Smooth muscle cell (in vitro differentiated cells): Measurements from ENCODE around the gene MROH2A. TPM values are rescaled to one million over a fixed set of nuclear protein-coding genes. Genes with fewer than 3 reads are reported as not detected.

Experiments used
- DNase-seq: peaks from one replicate; lab custom pipeline; 2025; ENCODE audit not compliant: unreplicated experiment; lab: John Stamatoyannopoulos, UW
- H2AFZ ChIP-seq: fragments of 200-600 bp; sonication (generic); 2 replicates; pipeline ENCODE4 v1.6.0; 2016; ENCODE audit warnings: antibody characterized with exemption, low read depth, mild to moderate bottlenecking
- H3F3A ChIP-seq: fragments of 200-600 bp; sonication (generic); 2 replicates; pipeline ENCODE4 v1.6.0; 2017; ENCODE audit warnings: antibody characterized with exemption, low read depth
- H3K27ac ChIP-seq: fragments of 200-600 bp; sonication (generic); 2 replicates; pipeline ENCODE4 v1.5.1; 2016; ENCODE audit warnings: low read depth, mild to moderate bottlenecking
- H3K27me3 ChIP-seq: fragments of 200-600 bp; sonication (generic); 2 replicates; pipeline ENCODE4 v1.6.1; 2016; ENCODE audit warnings: low read depth, mild to moderate bottlenecking
- H3K36me3 ChIP-seq: fragments of 200-600 bp; sonication (generic); 2 replicates; pipeline ENCODE4 v1.5.1; 2016; ENCODE audit warnings: low read depth
- H3K4me1 ChIP-seq: fragments of 200-600 bp; sonication (generic); 2 replicates; pipeline ENCODE4 v1.5.1; 2016; ENCODE audit warnings: low read depth
- H3K4me2 ChIP-seq: fragments of 200-600 bp; sonication (generic); 2 replicates; pipeline ENCODE4 v1.6.0; 2016; ENCODE audit warnings: mild to moderate bottlenecking
- H3K4me3 ChIP-seq: fragments of 200-600 bp; sonication (generic); 2 replicates; pipeline ENCODE4 v1.5.1; 2016; ENCODE audit warnings: mild to moderate bottlenecking
- H3K79me2 ChIP-seq: fragments of 200-600 bp; sonication (generic); 2 replicates; pipeline ENCODE4 v1.6.0; 2016; ENCODE audit warnings: low read depth, mild to moderate bottlenecking
- H3K9ac ChIP-seq: fragments of 200-600 bp; sonication (generic); 2 replicates; pipeline ENCODE4 v1.6.0; 2016; ENCODE audit warnings: low read depth
- H3K9me3 ChIP-seq: fragments of 200-600 bp; sonication (generic); replicated peaks from 2 replicates; pipeline ENCODE4 v1.5.1; 2016; ENCODE audit warnings: low read depth
- H4K20me1 ChIP-seq: fragments of 200-600 bp; sonication (generic); 2 replicates; pipeline ENCODE4 v1.6.0; 2016; ENCODE audit warnings: low read depth
- WGBS: methylation state at CpG from one replicate; pipeline ENCODE4 v1.1.7; 2016; ENCODE audit warnings: low lambda C conversion rate; 5-methylcytosine and 5-hydroxymethylcytosine counted together
- polyA plus RNA-seq: library from polyadenylated mRNA; unstranded; fragments of >200 nt; fragmentation: Nextera tagmentation; extraction: Ambion mirVana; gene quantifications from 2 replicates; pipeline ENCODE4 v1.2.1, GENCODE V29; 2016
- total RNA-seq: library from RNA; depleted of rRNA; stranded (reverse); fragments of >200 nt; gene quantifications from 2 replicates; pipeline ENCODE4 v1.2.3, GENCODE V29; 2014
- TF ChIP-seq, protein P1 (sequence below): fragments of 200-600 bp; sonication (generic); IDR thresholded peaks from 2 replicates; pipeline ENCODE4 v1.5.1; 2017; ENCODE audit warnings: borderline replicate concordance, mild to moderate bottlenecking, antibody characterized with exemption; ENCODE audit not compliant: insufficient read depth, poor library complexity, severe bottlenecking

MROH2A gene
- total and polyA plus RNA-seq, 2 experiments from 2014 or later: not detected

DNA sequence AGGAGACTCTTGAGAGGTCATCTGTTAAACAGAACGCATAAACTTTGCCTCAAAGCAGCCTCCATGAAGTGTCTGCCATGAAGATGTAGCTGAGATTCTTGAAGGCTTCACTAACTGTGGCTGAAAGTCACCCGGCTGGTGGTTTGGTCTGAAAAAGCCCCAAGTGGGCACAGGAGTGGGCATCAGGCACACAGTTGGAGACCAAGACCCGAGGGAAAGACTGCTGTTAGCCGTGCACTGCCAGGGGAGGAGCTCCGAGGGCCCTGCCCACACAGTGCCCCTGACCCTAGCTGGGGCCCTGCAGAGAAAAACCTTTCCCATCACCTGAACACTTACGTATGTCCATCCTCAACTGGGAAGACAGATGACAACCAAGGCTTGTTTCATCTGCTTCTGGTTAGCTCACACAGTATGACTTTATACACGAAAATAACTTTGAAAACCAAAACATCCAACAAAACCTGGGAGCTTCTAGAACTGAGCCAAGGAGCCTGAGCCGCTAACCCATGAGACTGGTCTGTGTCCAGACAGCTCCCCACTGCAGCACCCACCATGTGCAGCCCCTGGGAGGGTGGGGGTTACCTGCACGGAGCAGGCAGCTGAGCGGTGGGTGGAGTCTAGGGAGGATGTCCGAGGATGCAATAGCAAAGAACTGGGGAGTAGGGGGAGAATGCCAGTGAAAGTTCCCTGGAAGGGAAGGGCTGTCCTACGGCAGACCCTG, 60.8 kb downstream of the MROH2A start:
- Histone ChIP-seq H3K79me2 (no peaks in the 10 kb centered on the region), H3F3A (no peaks in the 10 kb centered on the region), H3K27ac (no peak overlapping the region), H3K36me3 (no peaks in the 10 kb centered on the region), H3K4me1 (no peaks in the 10 kb centered on the region), H3K27me3 (no peaks in the 10 kb centered on the region), H3K9ac (no peak overlapping the region), H3K4me3 (no peak overlapping the region), H3K9me3 (no peaks in the 10 kb centered on the region), H3K4me2 (no peak overlapping the region), H4K20me1 (no peaks in the 10 kb centered on the region), H2AFZ (no peak overlapping the region)
- TF ChIP-seq, protein P1, sequence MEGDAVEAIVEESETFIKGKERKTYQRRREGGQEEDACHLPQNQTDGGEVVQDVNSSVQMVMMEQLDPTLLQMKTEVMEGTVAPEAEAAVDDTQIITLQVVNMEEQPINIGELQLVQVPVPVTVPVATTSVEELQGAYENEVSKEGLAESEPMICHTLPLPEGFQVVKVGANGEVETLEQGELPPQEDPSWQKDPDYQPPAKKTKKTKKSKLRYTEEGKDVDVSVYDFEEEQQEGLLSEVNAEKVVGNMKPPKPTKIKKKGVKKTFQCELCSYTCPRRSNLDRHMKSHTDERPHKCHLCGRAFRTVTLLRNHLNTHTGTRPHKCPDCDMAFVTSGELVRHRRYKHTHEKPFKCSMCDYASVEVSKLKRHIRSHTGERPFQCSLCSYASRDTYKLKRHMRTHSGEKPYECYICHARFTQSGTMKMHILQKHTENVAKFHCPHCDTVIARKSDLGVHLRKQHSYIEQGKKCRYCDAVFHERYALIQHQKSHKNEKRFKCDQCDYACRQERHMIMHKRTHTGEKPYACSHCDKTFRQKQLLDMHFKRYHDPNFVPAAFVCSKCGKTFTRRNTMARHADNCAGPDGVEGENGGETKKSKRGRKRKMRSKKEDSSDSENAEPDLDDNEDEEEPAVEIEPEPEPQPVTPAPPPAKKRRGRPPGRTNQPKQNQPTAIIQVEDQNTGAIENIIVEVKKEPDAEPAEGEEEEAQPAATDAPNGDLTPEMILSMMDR: no peak
- no peak for DNase-seq
- WGBS: 94% methylated on average over 12 of the region's 12 CpGs

DNA sequence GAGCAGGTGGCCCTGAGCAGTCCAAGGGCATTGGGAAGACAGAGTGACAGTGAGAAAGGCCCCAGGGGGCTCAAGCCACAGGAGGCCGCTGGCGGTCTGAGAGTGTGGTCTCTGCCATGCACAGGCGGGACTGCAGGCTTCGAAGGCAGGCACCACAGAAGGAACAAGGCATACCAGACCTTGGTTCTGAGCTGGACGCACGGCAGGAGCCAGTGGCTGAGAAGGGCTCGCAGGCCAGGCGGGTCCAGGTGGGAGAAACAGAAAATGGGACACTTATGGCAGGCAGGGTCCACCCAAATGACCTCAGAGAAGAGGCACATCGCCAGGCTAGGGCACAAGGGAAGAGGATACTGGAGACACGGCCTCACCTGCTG, 61.3 kb downstream of the MROH2A start:
- no peak overlapping the region for H3K9ac ChIP-seq
- H4K20me1 ChIP-seq: no peaks in the 10 kb centered on the region
- no peaks in the 10 kb centered on the region for H3K36me3 ChIP-seq
- H3K4me1 ChIP-seq: no peaks in the 10 kb centered on the region
- DNase-seq: no peak
- H3K4me2 ChIP-seq: no peak overlapping the region
- no peak overlapping the region for H2AFZ ChIP-seq
- no peaks in the 10 kb centered on the region for H3K79me2 ChIP-seq
- TF ChIP-seq, protein P1: no peak
- no peaks in the 10 kb centered on the region for H3K9me3 ChIP-seq
- H3F3A ChIP-seq: no peaks in the 10 kb centered on the region
- no peaks in the 10 kb centered on the region for H3K27me3 ChIP-seq
- over 99% methylated on average over 10 of the region's 10 CpGs for WGBS
- H3K27ac ChIP-seq: no peak overlapping the region
- H3K4me3 ChIP-seq: no peak overlapping the region

DNA sequence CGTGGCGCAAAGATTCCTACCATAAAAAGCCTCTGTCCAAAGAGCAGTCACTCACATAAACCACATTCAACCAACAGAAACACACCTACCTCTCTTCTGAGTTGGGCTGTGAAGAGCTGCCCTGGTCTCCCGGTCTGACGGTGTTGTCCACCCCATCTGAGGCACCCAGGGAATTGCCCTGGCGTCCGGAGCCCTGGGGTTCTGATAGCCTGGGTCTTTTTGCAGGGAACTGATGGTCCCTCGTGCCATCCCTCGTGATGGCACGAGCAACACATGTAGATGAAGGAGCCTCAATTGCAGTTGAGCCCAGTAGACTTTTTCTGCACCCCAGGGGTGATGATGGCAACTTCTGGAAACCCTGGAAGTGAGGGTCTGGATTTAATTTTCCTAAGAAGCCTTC, 62.4 kb downstream of the MROH2A start:
- H2AFZ ChIP-seq: no peak overlapping the region
- H3K27ac ChIP-seq: no peak overlapping the region
- no peaks in the 10 kb centered on the region for H3K27me3 ChIP-seq
- TF ChIP-seq, protein P1: no peak
- no peaks in the 10 kb centered on the region for H3K79me2 ChIP-seq
- H3K4me2 ChIP-seq: no peak overlapping the region
- H3K9me3 ChIP-seq: no peaks in the 10 kb centered on the region
- H3F3A ChIP-seq: no peaks in the 10 kb centered on the region
- H3K36me3 ChIP-seq: no peaks in the 10 kb centered on the region
- no peak overlapping the region for H3K9ac ChIP-seq
- H3K4me1 ChIP-seq: no peaks in the 10 kb centered on the region
- no peaks in the 10 kb centered on the region for H4K20me1 ChIP-seq
- DNase-seq: no peak
- WGBS: 96% methylated on average over 9 of the region's 9 CpGs
- H3K4me3 ChIP-seq: no peak overlapping the region

DNA sequence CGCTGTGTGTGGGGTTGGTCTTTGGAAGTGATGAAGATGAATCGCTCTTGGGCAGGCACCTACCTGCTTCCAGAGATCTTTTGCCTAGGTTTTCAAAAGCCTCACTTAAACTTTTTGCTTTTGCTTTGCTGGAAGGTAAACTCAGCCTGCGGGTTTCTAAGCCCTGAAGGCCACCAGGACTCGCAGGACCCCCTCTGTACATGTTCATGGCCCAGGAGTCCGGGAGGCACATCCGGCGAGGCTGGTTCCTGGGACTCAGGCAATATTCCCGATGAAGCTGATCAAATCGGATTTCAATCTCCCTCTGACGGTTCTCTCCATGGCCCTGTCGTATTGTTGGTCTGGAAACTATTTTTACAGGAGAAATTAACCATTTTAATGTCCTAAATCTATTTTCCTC, 63.1 kb downstream of the MROH2A start:
- TF ChIP-seq, protein P1: no peak
- H3K4me3 ChIP-seq: no peak overlapping the region
- DNase-seq: no peak
- no peaks in the 10 kb centered on the region for H3K36me3 ChIP-seq
- no peak overlapping the region for H3K27ac ChIP-seq
- H3K79me2 ChIP-seq: no peaks in the 10 kb centered on the region
- no peaks in the 10 kb centered on the region for H3K9me3 ChIP-seq
- H4K20me1 ChIP-seq: no peaks in the 10 kb centered on the region
- 98% methylated on average over 11 of the region's 11 CpGs for WGBS
- no peaks in the 10 kb centered on the region for H3K27me3 ChIP-seq
- no peaks in the 10 kb centered on the region for H3K4me1 ChIP-seq
- H3K9ac ChIP-seq: no peak overlapping the region
- H2AFZ ChIP-seq: no peak overlapping the region
- H3F3A ChIP-seq: no peaks in the 10 kb centered on the region
- H3K4me2 ChIP-seq: no peak overlapping the region
